Hindlimb muscle (tissue), 1 donor: ENCODE data around the gene LRP4. TPM values are rescaled to one million over a fixed set of nuclear protein-coding genes. Genes with fewer than 3 reads are reported as not detected.
"Not testable (repeated sequence)": the region's sequence is repeated elsewhere in the genome, so short reads cannot be mapped to it uniquely, and the experiment has no call there.

Experiments
- DNase-seq: peaks from one replicate; pipeline ENCODE4 v3.0.0-alpha.2; 2013
- polyA plus RNA-seq: library from polyadenylated mRNA; unstranded; fragments of 120-200 nt; gene quantifications from one replicate; pipeline ENCODE4 v1.2.1, GENCODE V29; 2013; ENCODE audit not compliant: insufficient read length

LRP4 gene, protein sequence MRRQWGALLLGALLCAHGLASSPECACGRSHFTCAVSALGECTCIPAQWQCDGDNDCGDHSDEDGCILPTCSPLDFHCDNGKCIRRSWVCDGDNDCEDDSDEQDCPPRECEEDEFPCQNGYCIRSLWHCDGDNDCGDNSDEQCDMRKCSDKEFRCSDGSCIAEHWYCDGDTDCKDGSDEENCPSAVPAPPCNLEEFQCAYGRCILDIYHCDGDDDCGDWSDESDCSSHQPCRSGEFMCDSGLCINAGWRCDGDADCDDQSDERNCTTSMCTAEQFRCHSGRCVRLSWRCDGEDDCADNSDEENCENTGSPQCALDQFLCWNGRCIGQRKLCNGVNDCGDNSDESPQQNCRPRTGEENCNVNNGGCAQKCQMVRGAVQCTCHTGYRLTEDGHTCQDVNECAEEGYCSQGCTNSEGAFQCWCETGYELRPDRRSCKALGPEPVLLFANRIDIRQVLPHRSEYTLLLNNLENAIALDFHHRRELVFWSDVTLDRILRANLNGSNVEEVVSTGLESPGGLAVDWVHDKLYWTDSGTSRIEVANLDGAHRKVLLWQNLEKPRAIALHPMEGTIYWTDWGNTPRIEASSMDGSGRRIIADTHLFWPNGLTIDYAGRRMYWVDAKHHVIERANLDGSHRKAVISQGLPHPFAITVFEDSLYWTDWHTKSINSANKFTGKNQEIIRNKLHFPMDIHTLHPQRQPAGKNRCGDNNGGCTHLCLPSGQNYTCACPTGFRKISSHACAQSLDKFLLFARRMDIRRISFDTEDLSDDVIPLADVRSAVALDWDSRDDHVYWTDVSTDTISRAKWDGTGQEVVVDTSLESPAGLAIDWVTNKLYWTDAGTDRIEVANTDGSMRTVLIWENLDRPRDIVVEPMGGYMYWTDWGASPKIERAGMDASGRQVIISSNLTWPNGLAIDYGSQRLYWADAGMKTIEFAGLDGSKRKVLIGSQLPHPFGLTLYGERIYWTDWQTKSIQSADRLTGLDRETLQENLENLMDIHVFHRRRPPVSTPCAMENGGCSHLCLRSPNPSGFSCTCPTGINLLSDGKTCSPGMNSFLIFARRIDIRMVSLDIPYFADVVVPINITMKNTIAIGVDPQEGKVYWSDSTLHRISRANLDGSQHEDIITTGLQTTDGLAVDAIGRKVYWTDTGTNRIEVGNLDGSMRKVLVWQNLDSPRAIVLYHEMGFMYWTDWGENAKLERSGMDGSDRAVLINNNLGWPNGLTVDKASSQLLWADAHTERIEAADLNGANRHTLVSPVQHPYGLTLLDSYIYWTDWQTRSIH (N-terminal part only)
- polyA plus RNA-seq, result 20.7 TPM

- DNase-seq, result no peak
These were observed at the start of gene LRP4 for GRCh38 chr11:46918083-46918787. TSS of gene LRP4 (minus strand) at chr11:46918550. CDS start at chr11:46918379, 171 bp downstream.

GRCh38 chr11:46967962-46968361, 49.6 kb upstream of the LRP4 start:
- no peak for DNase-seq

DNA sequence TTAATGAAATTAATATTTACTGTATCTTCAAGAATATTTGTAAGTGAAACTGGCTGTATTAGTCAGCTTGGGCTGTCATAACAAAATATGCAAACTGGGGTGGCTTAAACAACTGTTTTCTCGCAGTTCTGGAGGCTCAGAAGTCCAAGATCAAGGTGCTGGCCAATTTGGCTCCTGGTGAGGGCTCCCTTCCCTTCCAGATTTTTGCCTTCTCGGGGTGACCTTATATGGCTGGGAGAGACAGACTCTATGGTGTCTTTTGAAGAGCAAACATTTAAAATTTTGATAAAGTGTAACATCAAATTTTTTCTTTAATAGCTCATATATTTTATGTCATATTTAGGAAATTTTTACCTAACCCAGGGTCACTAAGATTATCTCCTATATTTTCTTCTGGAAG, 48.4 kb upstream of the LRP4 start:
- DNase-seq, result no peak

DNA sequence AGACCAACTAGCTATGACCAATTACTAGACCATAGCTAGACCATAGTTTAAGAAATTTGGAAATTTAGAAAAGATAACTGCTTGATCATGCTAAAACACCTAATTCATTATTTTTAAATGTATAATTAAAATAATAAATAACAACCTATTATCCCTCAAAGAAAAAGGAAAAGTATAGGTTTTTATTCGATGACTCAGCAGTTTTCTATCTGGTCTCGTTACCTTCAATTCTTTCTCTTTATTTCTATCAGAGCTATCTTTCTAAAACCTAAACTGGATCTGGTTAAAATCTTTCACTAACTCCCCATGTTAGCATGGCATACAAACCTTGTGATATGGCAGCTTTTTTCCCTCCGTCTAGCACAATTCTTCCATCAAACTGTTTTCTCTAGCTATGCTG, 45.5 kb upstream of the LRP4 start:
- DNase-seq, result no peak

GRCh38 chr11:46961886-46962285, 43.5 kb upstream of the LRP4 start:
- not testable (repeated sequence) for DNase-seq

DNA sequence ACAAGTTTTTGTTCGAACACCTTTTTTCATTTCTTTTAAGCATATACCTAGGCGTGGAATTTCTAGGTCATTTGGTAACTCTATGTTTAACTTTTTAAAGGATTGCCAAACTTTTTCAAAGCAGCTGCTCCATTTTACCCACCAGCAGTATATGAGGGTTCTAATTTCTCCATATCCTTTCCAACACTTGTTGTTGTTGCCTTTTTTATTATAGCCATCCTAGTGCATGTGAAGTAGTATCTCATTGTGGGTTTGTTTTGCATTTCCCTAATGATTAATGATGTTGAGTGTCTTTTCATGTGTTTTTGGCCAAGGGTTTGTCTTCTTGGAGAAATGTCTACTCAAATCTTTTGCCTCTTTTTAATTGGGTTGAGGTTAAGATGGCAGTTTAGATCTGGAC, 42.7 kb upstream of the LRP4 start:
- no peak for DNase-seq

DNA sequence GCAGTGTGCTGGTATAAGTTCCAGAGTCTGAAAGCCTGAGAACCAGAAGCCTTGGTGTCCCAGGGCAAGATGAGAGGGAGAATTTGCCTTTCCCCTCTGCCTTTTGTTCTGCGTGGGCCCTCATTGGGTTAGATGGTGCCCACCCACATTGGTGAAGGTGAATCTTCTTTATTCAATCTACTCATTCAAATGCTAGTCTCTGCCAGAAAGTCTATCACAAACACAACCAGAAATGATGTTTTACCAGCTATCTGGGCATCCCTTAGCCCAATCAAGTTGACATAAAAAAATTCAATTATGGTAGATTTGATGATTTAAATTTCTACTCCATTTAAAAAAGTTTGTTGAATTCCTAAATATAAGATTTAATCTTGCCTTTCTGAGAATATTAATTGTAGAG, 40.4 kb upstream of the LRP4 start:
- no peak for DNase-seq

- no peak for DNase-seq
These were observed 34.7 kb upstream of the LRP4 start for GRCh38 chr11:46953093-46953492.

DNA sequence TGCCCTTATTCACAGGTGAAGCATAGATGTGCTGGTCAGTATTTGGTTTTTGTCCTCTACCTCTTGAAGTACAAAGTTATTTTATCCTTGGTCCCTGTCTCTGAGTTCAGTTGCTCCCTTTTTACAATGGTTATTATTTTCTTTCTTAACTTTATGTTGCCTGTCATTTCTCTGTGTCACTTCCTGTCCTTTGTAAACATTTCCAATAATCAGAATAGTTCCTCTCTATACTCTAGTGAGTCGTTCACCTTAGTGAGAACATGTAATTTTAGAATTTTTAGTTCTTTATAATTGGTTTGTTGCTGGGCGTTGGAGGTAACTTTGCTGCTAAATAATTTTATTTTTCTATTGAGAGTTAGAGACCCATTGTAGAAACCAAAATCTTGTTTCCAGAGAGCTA, 34.2 kb upstream of the LRP4 start:
- DNase-seq, result no peak

GRCh38 chr11:46951864-46952263, 33.5 kb upstream of the LRP4 start:
- DNase-seq, result no peak

DNA sequence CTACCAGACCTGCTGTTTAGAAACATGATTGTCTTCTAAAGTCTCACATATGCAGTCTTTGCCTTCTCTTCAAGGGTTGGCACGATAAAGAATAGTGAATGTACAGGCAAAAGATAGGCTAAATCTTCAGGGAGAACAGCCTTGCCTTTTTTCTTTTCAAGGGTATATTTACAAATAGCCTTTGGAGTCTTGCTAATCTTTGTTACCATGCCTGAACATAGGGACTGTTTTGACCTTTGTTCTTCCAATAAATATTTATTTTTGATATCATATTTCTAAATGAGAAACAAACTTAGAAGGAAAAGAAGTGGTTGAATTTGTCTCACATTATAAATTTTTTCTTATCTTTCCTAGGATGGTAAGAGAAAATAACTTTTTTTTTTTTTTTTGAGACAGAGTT, 30.9 kb upstream of the LRP4 start:
- DNase-seq, result no peak

DNA sequence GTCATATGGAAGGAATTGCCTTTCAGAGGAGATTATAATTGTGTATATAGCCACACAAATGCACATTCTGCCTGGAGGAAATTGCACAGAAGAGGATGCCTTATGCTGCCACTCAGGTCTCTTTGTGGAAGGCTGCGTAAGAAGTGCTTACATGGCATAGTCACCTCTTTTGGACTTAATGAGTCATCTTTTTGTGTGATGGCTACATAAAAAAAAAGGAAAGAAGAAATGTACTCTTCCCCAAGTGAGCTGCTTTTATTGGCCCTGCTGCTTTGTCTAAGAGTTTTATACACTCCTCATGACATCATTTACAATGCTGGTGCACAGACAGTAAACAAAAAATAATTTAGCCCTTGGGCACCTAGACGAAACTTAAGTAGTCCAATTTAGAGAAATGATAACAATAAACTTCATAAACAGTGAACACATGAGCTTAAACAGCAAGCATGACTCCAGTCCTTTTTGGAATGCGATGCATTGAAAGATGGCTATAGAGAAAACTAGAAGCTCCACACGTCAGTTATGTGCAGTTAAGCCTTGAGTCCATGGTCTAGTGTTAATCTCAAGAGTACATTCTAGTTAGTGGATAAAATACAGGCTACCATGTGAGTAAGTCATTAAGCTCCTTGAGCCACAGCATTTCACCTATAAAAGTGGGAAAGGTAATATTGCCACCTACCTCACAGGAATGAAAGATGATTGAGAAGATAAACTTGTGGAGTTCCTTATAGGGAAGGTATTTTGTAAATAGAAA, 30.2 kb upstream of the LRP4 start:
- no peak for DNase-seq

DNA sequence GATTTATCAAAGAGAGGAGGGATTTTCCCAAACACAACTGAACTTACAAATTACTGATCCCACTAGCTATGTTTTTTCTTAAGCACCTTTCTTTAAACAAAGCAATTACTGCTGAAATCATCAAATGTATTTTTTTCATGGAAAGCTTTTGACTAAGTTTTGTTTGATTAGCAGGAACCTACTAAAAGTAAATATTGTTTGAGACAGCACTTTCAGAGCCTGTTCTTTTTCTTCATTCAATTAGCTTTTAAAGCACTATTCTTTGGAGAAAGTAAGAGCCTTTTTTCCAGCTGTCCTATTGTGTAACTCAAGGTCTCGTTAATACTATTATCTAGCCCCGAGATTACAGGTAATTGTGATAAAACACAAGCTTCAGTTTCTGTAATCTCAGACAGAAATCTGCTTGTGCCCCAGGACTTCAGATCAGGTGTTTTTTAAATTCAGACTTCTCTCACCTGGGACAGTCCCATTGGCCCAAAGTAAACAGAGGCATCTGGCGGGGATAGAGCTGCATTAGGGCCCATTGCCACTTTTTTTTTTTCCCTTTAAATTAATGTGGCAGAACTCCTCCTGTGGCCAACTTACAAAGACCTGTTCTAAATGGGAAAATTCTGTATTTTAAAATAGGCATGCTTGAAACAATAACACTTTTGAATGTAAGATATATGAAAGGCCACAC, 29.2 kb upstream of the LRP4 start:
- DNase-seq, result no peak

DNA sequence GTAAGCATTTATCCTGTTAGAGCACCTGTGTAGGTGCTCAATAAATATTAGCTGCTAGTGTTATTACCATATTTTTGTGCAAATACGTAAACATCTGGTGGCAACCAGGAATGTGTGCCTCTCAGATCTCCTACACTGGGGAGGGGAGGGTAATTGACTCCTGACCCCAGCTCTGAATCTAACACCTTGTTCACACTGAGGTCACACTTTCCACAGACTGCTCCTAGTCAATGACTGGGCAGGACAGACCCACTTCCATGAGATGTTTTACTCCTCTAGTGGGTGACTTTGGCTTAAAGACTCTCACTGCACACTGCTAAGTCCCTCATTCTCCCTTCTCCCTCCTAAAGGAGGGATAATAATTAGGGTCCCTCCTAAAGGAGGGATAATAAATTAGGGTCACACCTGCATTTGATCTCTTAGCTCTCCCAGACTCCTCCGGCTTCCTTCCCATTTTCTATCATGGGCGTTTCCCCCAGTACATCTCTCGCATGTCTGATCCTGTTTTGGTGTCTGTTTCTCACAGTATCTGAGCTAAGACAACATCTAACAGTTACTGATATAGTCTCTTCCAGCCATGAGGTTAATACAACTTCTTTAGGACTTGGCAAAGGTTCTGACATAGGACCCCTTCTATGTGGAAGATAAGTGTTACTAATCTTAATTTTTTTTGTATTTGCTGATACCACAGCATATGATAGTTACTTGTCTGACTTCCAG, 26.2 kb upstream of the LRP4 start:
- DNase-seq, result no peak

DNA sequence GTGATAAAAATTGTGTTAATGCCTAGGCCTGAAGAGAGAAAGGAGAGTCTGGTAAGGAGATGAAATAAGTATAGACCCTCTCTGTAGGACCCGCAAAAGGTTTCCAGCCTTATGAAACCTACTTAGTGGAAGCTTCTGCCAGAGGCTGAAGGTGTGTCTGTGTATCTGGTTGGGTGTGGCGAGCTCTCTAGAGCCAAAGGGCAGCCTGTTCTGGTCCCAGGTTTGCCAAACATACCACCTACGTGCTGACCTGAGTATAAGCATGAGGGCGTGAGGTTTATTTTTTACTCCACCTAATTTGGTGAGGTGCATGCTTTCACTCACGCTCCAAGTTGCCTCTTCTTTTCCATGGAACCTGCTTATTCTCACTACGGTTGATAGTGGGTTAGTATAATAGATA, 23.8 kb upstream of the LRP4 start:
- no peak for DNase-seq

GRCh38 chr11:46936138-46937110, 18.1 kb upstream of the LRP4 start, which contains the start of gene CSTPP1:
TSS of gene CSTPP1 (plus strand) at chr11:46936761. CDS start at chr11:46936806, 45 bp downstream.
- peak; percentile 92 for DNase-seq

- no peak for DNase-seq
These were observed 11.7 kb upstream of the LRP4 start for GRCh38 chr11:46930089-46930488.

DNA sequence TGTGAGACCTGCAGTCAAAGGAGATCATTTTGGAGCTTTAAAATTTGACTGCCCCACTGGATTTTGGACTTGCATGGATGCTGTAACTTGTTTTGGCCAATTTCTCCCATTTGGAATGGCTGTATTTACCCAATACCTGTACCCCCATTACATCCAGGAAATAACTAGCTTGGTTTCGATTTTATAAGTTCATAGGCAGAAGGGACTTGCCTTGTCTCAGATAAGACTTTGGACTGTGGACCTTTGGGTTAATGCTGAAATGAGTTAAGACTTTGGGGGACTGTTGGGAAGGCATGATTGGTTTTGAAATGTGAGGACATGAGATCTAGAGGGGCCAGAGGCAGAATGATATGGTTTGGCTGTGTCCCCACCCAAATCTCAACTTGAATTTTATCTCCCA, 10.4 kb upstream of the LRP4 start:
- not testable (repeated sequence) for DNase-seq

GRCh38 chr11:46927928-46928327, 9.6 kb upstream of the LRP4 start:
- not testable (repeated sequence) for DNase-seq
